ENCODE results near the gene PHACTR4.
"Not testable (repeated sequence)": the region's sequence is repeated elsewhere in the genome, so short reads cannot be mapped to it uniquely, and the experiment has no call there.

- TF ChIP-seq POLR2A, CTCF (IDR thresholded peaks at IDR 0.05): not testable (repeated sequence)
Observed at GRCh38 chr1:28520796-28521195, 151.3 kb downstream of the PHACTR4 start.

Data from ovary (tissue), 3 donors.